ENCODE measurements around the gene BBS9. TPM values are rescaled to one million over a fixed set of nuclear protein-coding genes. Genes with fewer than 3 reads are reported as not detected.

Gene BBS9
- total and polyA plus RNA-seq, 2 of the 4 experiments (the other 2 are of a cell fraction) = 7.9 to 9.5 TPM

DNA sequence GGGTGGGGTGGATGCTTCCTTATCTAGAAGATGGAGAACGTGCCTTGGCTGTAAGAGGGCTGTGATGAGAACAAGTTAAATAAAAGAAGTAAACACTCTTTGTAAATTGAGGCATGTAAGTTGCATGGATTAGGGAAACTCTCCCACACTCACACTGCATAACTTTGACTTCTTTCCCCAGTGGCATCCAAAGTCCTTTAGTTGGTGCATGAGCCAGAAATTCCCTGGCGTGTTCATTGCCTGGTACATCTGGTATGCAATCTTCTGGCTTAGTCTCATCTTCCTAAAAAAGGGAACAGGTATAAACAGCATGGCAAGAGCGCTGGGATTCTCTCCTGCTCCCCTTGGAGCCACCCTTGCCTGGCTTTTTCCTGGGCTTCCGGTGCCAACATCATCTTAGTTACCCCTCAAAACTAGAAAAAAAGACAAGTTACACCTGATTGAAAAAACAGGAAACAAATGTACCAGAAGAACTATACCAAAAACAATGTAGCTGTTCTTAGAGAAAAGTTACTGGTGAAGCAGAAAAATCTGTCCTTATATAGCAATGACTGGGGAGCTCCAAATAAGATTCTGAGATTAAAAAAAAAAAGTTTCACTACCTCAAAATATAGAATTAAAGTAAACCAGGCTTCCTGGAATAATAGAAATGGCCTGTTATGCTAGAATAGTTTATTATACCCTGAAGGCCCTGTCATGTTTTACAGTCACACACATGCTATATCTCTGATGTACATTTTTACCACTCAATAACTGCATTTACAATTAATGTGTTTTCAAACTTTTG, 30.0 kb upstream of the BBS9 start:
- no peak overlapping the region for H3K4me2 ChIP-seq (ENCODE audit: low read depth, low read length)
- H2AK9ac ChIP-seq (replicated peaks; ENCODE audit: low read depth, low read length, poor library complexity) = no peak overlapping the region
- no peak overlapping the region for H3K4ac ChIP-seq (ENCODE audit: low read depth, low read length)
- peaks cover 3% of the 10 kb centered on the region; the same call in 1 of the 2 replicates for H4K20me1 ChIP-seq (ENCODE audit: insufficient read depth, low read length)
- H3K9me3 ChIP-seq (ENCODE audit: control insufficient read depth, insufficient read depth, low read length) = no peaks in the 10 kb centered on the region
- no peaks in the 10 kb centered on the region for H3K27me3 ChIP-seq (ENCODE audit: control insufficient read depth, insufficient read depth, low read length)
- H2AK5ac ChIP-seq (ENCODE audit: low read depth, low read length) = no peak overlapping the region
- H2BK5ac ChIP-seq (ENCODE audit: low read depth, low read length, poor library complexity, severe bottlenecking) = no peak overlapping the region
- H4K91ac ChIP-seq (ENCODE audit: insufficient read depth, low read depth, low read length) = no peak overlapping the region
- CTCF ChIA-PET = no interaction called here
- H2BK15ac ChIP-seq (ENCODE audit: low read depth, low read length) = no peak overlapping the region
- dilution Hi-C loops (cut with HindIII; ENCODE audit: low sequenced_read_pairs, unreplicated experiment) (no loop called here), in situ Hi-C loops (cut with MboI; ENCODE audit: low sequenced_read_pairs) (loop anchor here (5.0 kb wide), 1 partner anchor 332 kb away; no protein-coding TSS in a partner anchor), intact Hi-C loops (cut with micrococcal nuclease) (no loop called here)
- no TSS peak for BruUV-seq (replicated peaks)
- peaks cover 39% of the 10 kb centered on the region for H3K36me3 ChIP-seq (ENCODE audit: control insufficient read depth, insufficient read depth, low read length)
- no peak for TF ChIP-seq BHLHE40 (IDR thresholded peaks at IDR 0.05; ENCODE audit: low read depth, low read length)
- TF ChIP-seq, protein P1, sequence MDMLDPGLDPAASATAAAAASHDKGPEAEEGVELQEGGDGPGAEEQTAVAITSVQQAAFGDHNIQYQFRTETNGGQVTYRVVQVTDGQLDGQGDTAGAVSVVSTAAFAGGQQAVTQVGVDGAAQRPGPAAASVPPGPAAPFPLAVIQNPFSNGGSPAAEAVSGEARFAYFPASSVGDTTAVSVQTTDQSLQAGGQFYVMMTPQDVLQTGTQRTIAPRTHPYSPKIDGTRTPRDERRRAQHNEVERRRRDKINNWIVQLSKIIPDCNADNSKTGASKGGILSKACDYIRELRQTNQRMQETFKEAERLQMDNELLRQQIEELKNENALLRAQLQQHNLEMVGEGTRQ (IDR thresholded peaks at IDR 0.05; ENCODE audit: low read depth, low read length) = no peak
- no peak for TF ChIP-seq MAFK (IDR thresholded peaks at IDR 0.05; ENCODE audit: low read depth, low read length)
- TF ChIP-seq RCOR1 (IDR thresholded peaks at IDR 0.05; ENCODE audit: insufficient replicate concordance, low read length) = no peak
- TF ChIP-seq CHD1 (IDR thresholded peaks at IDR 0.05; ENCODE audit: low read depth, low read length) = no peak
- no peak for TF ChIP-seq CEBPB (IDR thresholded peaks at IDR 0.05; ENCODE audit: low read depth, low read length)
- no peak overlapping the region for H3K23ac ChIP-seq (ENCODE audit: low read depth, low read length)
- POLR2A ChIA-PET (ENCODE audit: unreplicated experiment) = interaction anchor here (0.6 kb wide), 1 partner anchor 75 kb away, joined by 6 read pairs; no protein-coding TSS in a partner anchor
- ATAC-seq (ENCODE audit: low read depth) (no peak), DNase-seq (no peak)
- H3K4me1 ChIP-seq (ENCODE audit: control insufficient read depth, insufficient read depth, low read length) = no peaks in the 10 kb centered on the region
- H3K14ac ChIP-seq (replicated peaks; ENCODE audit: low read depth, low read length) = no peak overlapping the region
- H2BK20ac ChIP-seq (ENCODE audit: low read depth, low read length) = no peak overlapping the region
- H3K18ac ChIP-seq (ENCODE audit: low read depth, low read length) = no peak overlapping the region
- no peak overlapping the region for H3K27ac ChIP-seq (ENCODE audit: insufficient read depth, low read length)
- H2BK120ac ChIP-seq (ENCODE audit: low read depth, low read length) = no peak overlapping the region
- H3K4me3 ChIP-seq (ENCODE audit: insufficient read depth, low read depth, low read length) = no peak overlapping the region
- H4K8ac ChIP-seq (ENCODE audit: low read depth in 2 of 2, low read length in 2 of 2) = no peak overlapping the region
- peaks cover 18 to 29% of the 10 kb centered on the region in 2 experiments for H3K79me1 ChIP-seq (ENCODE audit: low read depth in 1 of 2, low read length in 2 of 2)
- no peak overlapping the region for H3K9ac ChIP-seq (ENCODE audit: low read depth, low read length)
- H3K9me1 ChIP-seq (ENCODE audit: insufficient read depth, low read length) = peaks cover 4% of the 10 kb centered on the region; the same call in 1 of the 2 replicates
- WGBS, 2 experiments (ENCODE audit: extremely low coverage in 2 of 2, insufficient read length in 1 of 2) = 100% methylated on average over 2 of the region's 4 CpGs; no CpG with 5 or more reads in 1 of the 2 experiments
- no peak overlapping the region for H2AFZ ChIP-seq (replicated peaks; ENCODE audit: low read length, poor library complexity)
- H4K5ac ChIP-seq (ENCODE audit: low read depth, low read length) = no peak overlapping the region
- H3K56ac ChIP-seq (ENCODE audit: extremely low read depth, insufficient read depth, low read length) = no peak overlapping the region
